Measurements from ENCODE around the gene SCNM1. TPM values are rescaled to one million over a fixed set of nuclear protein-coding genes. Genes with fewer than 3 reads are reported as not detected.

Gene SCNM1
- total RNA-seq, 4 donors from 2014 or later, result 20.3 to 34.6 (median 25.8) TPM

DNA sequence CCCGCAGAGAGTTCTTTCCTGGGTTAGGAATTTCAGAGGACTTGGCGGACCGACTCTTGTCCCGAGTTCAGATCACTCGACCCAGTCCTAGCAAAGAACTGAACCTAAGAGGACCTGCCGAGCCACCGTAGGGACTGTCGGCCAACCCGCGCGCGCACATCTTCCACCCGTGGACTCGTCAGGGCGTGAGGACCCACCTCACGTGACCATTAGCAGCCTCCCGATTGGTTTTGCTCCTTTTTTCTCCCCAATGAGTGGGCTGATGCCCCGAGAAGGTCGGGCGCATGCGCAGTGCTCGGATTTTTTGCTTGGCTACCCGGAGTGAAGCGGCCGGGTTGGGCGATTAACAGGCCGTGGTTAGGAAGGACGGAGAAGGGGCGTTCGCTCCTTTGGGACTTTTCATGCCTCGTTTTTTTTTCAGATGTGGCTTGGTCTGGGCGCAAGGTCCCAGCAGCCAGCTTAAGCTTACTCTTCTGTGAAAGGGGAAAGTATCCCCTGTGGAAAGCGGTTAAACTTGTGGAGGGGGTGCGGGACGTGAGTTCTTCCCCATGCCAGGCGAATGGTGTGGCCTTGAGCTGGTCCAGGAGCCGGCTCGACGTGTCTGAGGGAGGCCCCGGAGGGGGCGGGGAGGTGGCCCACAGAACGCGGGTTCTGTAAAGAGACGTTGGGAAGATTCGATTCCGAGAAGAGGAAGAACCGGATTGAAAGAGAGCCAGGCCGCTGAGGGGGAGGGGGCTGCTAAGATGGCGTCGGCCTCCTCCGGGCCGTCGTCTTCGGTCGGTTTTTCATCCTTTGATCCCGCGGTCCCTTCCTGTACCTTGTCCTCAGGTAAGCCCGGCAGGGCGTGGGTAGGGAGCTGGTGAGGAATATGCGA, 32.5 kb downstream of the SCNM1 start, which contains the start of gene PIP5K1A:
TSS of gene PIP5K1A (plus strand) at position 299 of the 874 bp plus-strand sequence. CDS start at position 744, 445 bp downstream.
- TF ChIP-seq CTCF (IDR thresholded peaks at IDR 0.05; ENCODE audit: low read depth), result no peak

GRCh38 chr1:151199873-151200581, 34.1 kb downstream of the SCNM1 start:
- TF ChIP-seq CTCF (IDR thresholded peaks at IDR 0.05; ENCODE audit: low read depth), result no peak

DNA sequence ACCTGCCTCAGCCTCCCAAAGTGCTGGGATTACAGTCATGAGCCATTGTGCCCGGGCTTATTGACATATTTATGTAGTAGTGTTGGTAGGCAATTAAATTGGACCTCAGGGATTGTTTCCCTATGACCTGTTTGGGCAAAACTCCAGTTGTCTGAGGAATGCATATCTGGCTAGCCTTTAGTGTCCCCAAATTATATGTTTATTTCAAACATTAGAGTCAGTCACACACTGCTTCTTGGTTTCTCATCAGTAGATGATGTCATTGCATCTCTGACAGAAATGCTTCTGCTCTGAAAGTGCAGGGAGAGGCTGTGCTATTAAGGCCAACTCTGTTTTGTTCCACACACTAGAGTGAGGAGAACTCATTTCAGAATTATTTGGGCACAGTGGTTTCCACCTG, 44.9 kb downstream of the SCNM1 start:
- no peak for TF ChIP-seq CTCF (IDR thresholded peaks at IDR 0.05; ENCODE audit: low read depth)

DNA sequence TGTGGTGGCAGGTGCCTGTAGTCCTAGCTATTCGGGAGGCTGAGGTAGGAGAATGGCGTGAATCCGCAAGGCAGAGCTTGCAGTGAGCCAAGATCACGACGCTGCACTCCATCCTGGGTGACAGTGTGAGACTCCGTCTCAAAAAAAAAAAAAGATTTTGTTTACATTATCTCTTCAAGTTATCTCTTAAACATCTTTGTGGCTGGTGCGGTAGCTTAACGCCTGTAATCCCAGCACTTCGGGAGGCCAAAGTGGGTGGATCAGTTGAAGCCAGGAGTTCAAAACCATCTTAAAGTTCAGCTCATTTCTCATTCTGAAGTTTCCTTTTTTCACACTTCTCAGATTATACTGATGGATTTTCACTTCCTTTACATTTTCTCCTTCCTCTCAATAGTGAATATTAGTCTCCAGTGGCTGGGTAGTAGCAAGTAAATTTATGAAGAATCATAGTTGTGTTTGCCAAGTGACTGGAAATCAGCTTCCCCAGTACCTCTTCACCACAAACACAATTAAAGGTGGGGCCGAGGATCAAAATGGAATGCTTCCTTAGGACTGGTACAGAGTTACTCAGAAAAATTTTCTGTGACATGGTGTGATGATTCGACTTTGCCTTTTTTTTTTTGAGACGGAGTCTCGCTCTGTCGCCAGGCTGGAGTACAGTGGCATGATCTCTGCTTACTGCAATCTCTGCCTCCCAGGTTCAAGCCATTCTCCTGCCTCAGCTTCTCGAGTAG, 46.2 kb downstream of the SCNM1 start:
- TF ChIP-seq CTCF (IDR thresholded peaks at IDR 0.05; ENCODE audit: low read depth), result no peak

GRCh38 chr1:151213560-151213959, 47.6 kb downstream of the SCNM1 start:
- no peak for TF ChIP-seq CTCF (IDR thresholded peaks at IDR 0.05; ENCODE audit: low read depth)

Other genes starting within 250 kb of the SCNM1 start
- gene SETDB1, start 239.8 kb upstream of the SCNM1 start, total RNA-seq, result 10 to 100 TPM; 32.3 to 41.4 (median 39.5) TPM
- gene CERS2, start 191.3 kb upstream of the SCNM1 start, total RNA-seq, result 100 to 1,000 TPM in 3 of 4 donors, 10 to 100 TPM in 1; 67.4 to 140 (median 112) TPM
- gene ANXA9, start 183.9 kb upstream of the SCNM1 start, total RNA-seq, result 1 to 10 TPM in 1 of 4 donors, under 1 TPM in 1, not detected in 2; 0.68 to 1.3 TPM
- gene MINDY1, start 159.2 kb upstream of the SCNM1 start, total RNA-seq, result 10 to 100 TPM in 3 of 4 donors, 1 to 10 TPM in 1; 8.5 to 31.4 (median 30.7) TPM
- gene PRUNE1, start 157.7 kb upstream of the SCNM1 start, total RNA-seq, result 10 to 100 TPM; 16.5 to 29.5 (median 17.8) TPM
- gene BNIPL, start 129.6 kb upstream of the SCNM1 start, total RNA-seq, result under 1 TPM in 3 of 4 donors, not detected in 1; 0.16 to 0.88 (median 0.34) TPM
- gene C1orf56, start 118.4 kb upstream of the SCNM1 start, total RNA-seq, result 1 to 10 TPM; 4.4 to 7.9 (median 5.5) TPM
- 10 to 100 TPM; 44.5 to 55.4 (median 47.7) TPM for gene CDC42SE1, start 106.5 kb upstream of the SCNM1 start, total RNA-seq
- 1 to 10 TPM in 1 of 4 donors, under 1 TPM in 3; 0.19 to 1.5 (median 0.45) TPM for gene MLLT11, start 105.7 kb upstream of the SCNM1 start, total RNA-seq
- gene GABPB2, start 95.4 kb upstream of the SCNM1 start, total RNA-seq, result 10 to 100 TPM; 16.5 to 23.5 (median 20.6) TPM
- gene SEMA6C, start 19.5 kb upstream of the SCNM1 start, total RNA-seq, result 10 to 100 TPM in 1 of 4 donors, 1 to 10 TPM in 3; 4.0 to 19.2 (median 5.3) TPM
- 10 to 100 TPM in 2 of 4 donors, 1 to 10 TPM in 2; 5.7 to 30.9 (median 11.5) TPM for gene TNFAIP8L2, start 9.5 kb upstream of the SCNM1 start, total RNA-seq
- gene LYSMD1, start 242 bp upstream of the SCNM1 start, total RNA-seq, result 10 to 100 TPM; 10.1 to 15.0 (median 10.9) TPM
- gene TMOD4, start 9.8 kb downstream of the SCNM1 start, total RNA-seq, result not detected
- gene VPS72, start 24.1 kb downstream of the SCNM1 start, total RNA-seq, result 10 to 100 TPM; 21.9 to 39.2 (median 26.5) TPM
- gene PIP5K1A, start 32.4 kb downstream of the SCNM1 start, total RNA-seq, result 10 to 100 TPM; 29.7 to 70.9 (median 46.6) TPM
- gene PSMD4, start 88.6 kb downstream of the SCNM1 start, total RNA-seq, result 100 to 1,000 TPM; 113 to 200 (median 160) TPM
- gene ZNF687, start 116.2 kb downstream of the SCNM1 start, total RNA-seq, result 10 to 100 TPM in 3 of 4 donors, 1 to 10 TPM in 1; 7.8 to 19.8 (median 17.7) TPM
- gene PI4KB, start 161.3 kb downstream of the SCNM1 start, total RNA-seq, result 10 to 100 TPM; 50.0 to 73.1 (median 56.0) TPM
- gene RFX5, start 181.1 kb downstream of the SCNM1 start, total RNA-seq, result 10 to 100 TPM; 20.2 to 27.5 (median 22.8) TPM
- gene SELENBP1, start 206.6 kb downstream of the SCNM1 start, total RNA-seq, result 100 to 1,000 TPM in 1 of 4 donors, 10 to 100 TPM in 3; 32.6 to 100 (median 54.7) TPM
- gene PSMB4, start 233.4 kb downstream of the SCNM1 start, total RNA-seq, result 100 to 1,000 TPM; 197 to 298 (median 246) TPM

Measured in subcutaneous adipose tissue (tissue), 4 donors.